HG03103 (cell line): ENCODE results near the gene KCNJ9.
A peak's percentile ranks its signal among the peaks of the same experiment; 100 is the strongest.

Experiments used
- ATAC-seq: cut with Tn5 transposase; IDR thresholded peaks from one replicate; pipeline ENCODE4 v1.9.1; 2021; ENCODE audit warnings: low read depth; ENCODE audit not compliant: unreplicated experiment

KCNJ9 gene

GRCh38 chr1:160064746-160065145, 16.6 kb upstream of the KCNJ9 start:
- ATAC-seq: no peak

- no peak for ATAC-seq
Observed at GRCh38 chr1:160066829-160067745, 14.3 kb upstream of the KCNJ9 start.

GRCh38 chr1:160068225-160068624, 13.1 kb upstream of the KCNJ9 start:
- no peak for ATAC-seq

GRCh38 chr1:160069460-160070231, 11.7 kb upstream of the KCNJ9 start, which contains the start of gene KCNJ10:
Gene KCNJ10, minus strand, starts transcription at chr1:160070160. Its CDS starts 27,628 bp downstream, at chr1:160042532.
- ATAC-seq: no peak

- ATAC-seq: no peak
Observed at GRCh38 chr1:160070243-160071163, 10.8 kb upstream of the KCNJ9 start.

GRCh38 chr1:160071289-160071688, 10.0 kb upstream of the KCNJ9 start:
- no peak for ATAC-seq

GRCh38 chr1:160074865-160075264, 6.5 kb upstream of the KCNJ9 start:
- ATAC-seq: no peak

GRCh38 chr1:160075836-160076235, 5.5 kb upstream of the KCNJ9 start:
- ATAC-seq: no peak

- ATAC-seq: no peak
Observed at GRCh38 chr1:160076295-160076694, 5.0 kb upstream of the KCNJ9 start.

- no peak for ATAC-seq
Observed at GRCh38 chr1:160077486-160077885, 3.9 kb upstream of the KCNJ9 start.

GRCh38 chr1:160078512-160079195, 2.7 kb upstream of the KCNJ9 start:
- peak; percentile 82 for ATAC-seq

- no peak for ATAC-seq
Observed at GRCh38 chr1:160079448-160079847, 1.9 kb upstream of the KCNJ9 start.

GRCh38 chr1:160080381-160081100, 797 bp upstream of the KCNJ9 start:
- no peak for ATAC-seq

- ATAC-seq: no peak
Observed at GRCh38 chr1:160082487-160082886, 1.1 kb downstream of the KCNJ9 start.

GRCh38 chr1:160082926-160083325, 1.6 kb downstream of the KCNJ9 start:
- ATAC-seq: no peak

GRCh38 chr1:160083968-160084770, 2.8 kb downstream of the KCNJ9 start:
- peak; percentile 49 for ATAC-seq

GRCh38 chr1:160084771-160085321, 3.5 kb downstream of the KCNJ9 start:
- ATAC-seq: no peak
